Measurements from ENCODE around the gene CLNK.

Gene CLNK

DNA sequence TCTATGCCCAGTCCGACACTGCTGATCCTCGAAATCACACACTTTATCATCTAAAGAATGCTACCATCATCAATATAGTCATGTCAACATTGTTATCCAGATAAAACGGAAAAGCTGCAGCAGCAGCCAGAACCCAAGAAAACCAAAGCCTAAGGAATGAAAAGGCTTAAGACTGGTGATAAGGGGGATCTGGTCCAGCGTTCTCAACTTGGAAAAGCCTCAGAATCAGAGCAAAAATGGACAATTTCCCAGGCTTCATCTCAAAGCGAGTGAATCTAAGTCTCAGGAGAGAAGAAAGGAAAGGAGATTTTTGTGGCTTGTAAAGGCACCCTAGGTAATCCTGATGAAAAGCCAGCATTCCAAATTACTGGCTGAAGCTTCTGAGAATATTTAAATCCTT is 235.6 kb downstream of the CLNK start:
- no peak for DNase-seq

GRCh38 chr4:10442976-10443375 is 241.6 kb downstream of the CLNK start:
- DNase-seq = no peak

- DNase-seq = no peak
These were observed 243.1 kb downstream of the CLNK start for GRCh38 chr4:10441512-10441911.

DNA sequence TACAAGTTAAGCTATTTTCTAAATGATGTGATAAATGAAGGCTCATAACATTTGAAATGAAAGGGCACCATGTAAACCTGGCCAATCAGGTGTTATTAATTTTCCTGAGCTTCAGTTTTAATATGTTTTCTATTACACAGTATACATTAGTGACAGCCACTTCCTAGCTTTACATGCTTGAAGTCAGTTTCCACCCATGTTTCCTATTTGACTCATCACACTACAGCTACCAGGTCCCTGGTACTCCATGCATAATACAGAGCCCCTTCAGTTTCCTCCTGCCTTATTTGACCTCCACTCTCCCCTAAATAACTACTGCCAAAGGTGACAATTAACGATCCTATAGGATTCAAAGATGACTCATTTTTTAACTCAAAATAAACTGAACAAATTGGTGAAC is 245.6 kb downstream of the CLNK start:
- DNase-seq = no peak

DNA sequence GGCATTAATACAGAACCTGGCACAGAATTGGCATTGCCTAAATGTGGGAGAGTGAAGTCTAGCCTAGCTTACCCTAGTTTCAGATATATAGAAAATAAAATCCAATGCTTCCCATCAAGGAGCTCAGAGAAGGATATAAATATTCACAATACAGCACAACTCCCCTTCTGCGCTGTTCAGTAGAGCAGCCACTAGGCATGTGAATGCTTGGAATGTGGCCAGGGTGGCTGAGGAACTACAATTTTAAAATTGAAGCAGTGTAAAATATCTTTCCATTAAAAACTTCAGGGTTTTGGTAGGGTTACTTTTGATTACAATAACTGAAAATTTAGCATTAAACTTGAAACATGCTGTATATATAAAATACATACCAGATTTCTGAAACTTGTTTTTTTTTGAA is 246.8 kb downstream of the CLNK start:
- DNase-seq = no peak

Measured in hematopoietic multipotent progenitor cell treated with erythropoietin and hydrocortisone succinate and interleukin-3 and kit ligand, for 8 days (in vitro differentiated cells).